Panc1 (cell line): ENCODE data around the gene SLC20A1. TPM values are rescaled to one million over a fixed set of nuclear protein-coding genes. Genes with fewer than 3 reads are reported as not detected.

Source experiments
- ATAC-seq: fragments of 200-7000 bp; cut with Tn5 transposase; 2 replicates; pipeline ENCODE4 v1.9.1; 2020; ENCODE audit warnings: mild to moderate bottlenecking, moderate library complexity
- BruUV-seq: library from RNA; stranded (reverse); fragments of 400-500 nt; replicated peaks from 2 replicates; lab custom pipeline; 2021; lab: Mats Ljungman, UMichigan
- CTCF ChIA-PET: fragments of 300-600 bp; sonication (Branson Sonifier 250); formaldehyde crosslinking; loops from one replicate; lab custom pipeline; 2022; ENCODE audit warnings: antibody characterized with exemption; lab: Charles Lee
- POLR2A ChIA-PET: fragments of 300-600 bp; sonication (Branson Sonifier 250); formaldehyde crosslinking; loops from one replicate; lab custom pipeline; 2022; ENCODE audit warnings: antibody characterized with exemption; lab: Charles Lee
- DNase-seq: peaks from one replicate; pipeline ENCODE4 v3.0.0-alpha.2; 2010; ENCODE audit warnings: low read depth, low spot score
- H3K27ac ChIP-seq: 2 replicates; pipeline ENCODE4 v1.5.1; 2011; ENCODE audit warnings: mild to moderate bottlenecking, low read length, inconsistent platforms
- H3K27me3 ChIP-seq: fragments of 200-500 bp; sonication (Bioruptor generic); 2 replicates; pipeline ENCODE4 v1.6.0; 2014; ENCODE audit warnings: low read length, inconsistent platforms; ENCODE audit not compliant: control insufficient read depth, insufficient read depth
- H3K36me3 ChIP-seq: fragments of 200-500 bp; sonication (Bioruptor generic); 2 replicates; pipeline ENCODE4 v1.5.1; 2014; ENCODE audit warnings: inconsistent platforms, mild to moderate bottlenecking, low read length, moderate library complexity; ENCODE audit not compliant: control insufficient read depth, insufficient read depth
- H3K4me1 ChIP-seq: 2 replicates; pipeline ENCODE4 v1.5.1; 2011; ENCODE audit warnings: inconsistent platforms, mild to moderate bottlenecking, low read length, moderate library complexity; ENCODE audit not compliant: control insufficient read depth, insufficient read depth
- H3K4me3 ChIP-seq, 2 experiments: 2 replicates each; pipeline ENCODE4 v1.5.1; 2011 to 2012; ENCODE audit warnings: low read depth in 2 of 2, low read length in 2 of 2, mild to moderate bottlenecking in 2 of 2, inconsistent platforms in 1 of 2, moderate library complexity in 1 of 2
- H3K9me3 ChIP-seq: fragments of 200-500 bp; sonication (Bioruptor generic); 2 replicates; pipeline ENCODE4 v1.5.1; 2014; ENCODE audit warnings: low read depth, mild to moderate bottlenecking, inconsistent platforms, low read length, moderate library complexity; ENCODE audit not compliant: control insufficient read depth, insufficient read depth
- POLR2AphosphoS5 ChIP-seq: IDR thresholded peaks from 2 replicates; pipeline ENCODE4 v1.6.1; 2012; ENCODE audit warnings: mild to moderate bottlenecking, low read depth, low read length, moderate library complexity
- SIN3A ChIP-seq: IDR thresholded peaks from 2 replicates; pipeline ENCODE4 v1.6.1; 2012; ENCODE audit warnings: low read depth, mild to moderate bottlenecking, low read length, moderate library complexity, borderline replicate concordance; ENCODE audit not compliant: insufficient read depth
- TCF7L2 ChIP-seq: IDR thresholded peaks from 2 replicates; pipeline ENCODE4 v1.6.1; 2011; ENCODE audit warnings: mild to moderate bottlenecking, low read depth, low read length, inconsistent platforms
- in situ Hi-C: cut with HindIII; loops from 2 replicates; pipeline ENCODE4 v1.10.0; 2016; ENCODE audit warnings: low sequenced_read_pairs, low pct_unique_long_range_greater_than_20kb
- intact Hi-C: fragments of 100-400 bp; cut with micrococcal nuclease; formaldehyde crosslinking; loops from one replicate; pipeline ENCODE4 v1.10.0; 2022; ENCODE audit not compliant: unreplicated experiment
- total RNA-seq: library from RNA; stranded (reverse); gene quantifications from one replicate; pipeline ENCODE4 v1.2.1, GENCODE V29; 2021; ENCODE audit not compliant: unreplicated experiment
- TF ChIP-seq, protein P1 (sequence below): fragments of 450-650 bp; IDR thresholded peaks from 2 replicates; pipeline ENCODE4 v1.5.1; 2017; ENCODE audit warnings: mild to moderate bottlenecking
- TF ChIP-seq, protein P2 (sequence below), 2 experiments: IDR thresholded peaks; 2 replicates each; pipeline ENCODE4 v1.6.1; 2011 to 2012; ENCODE audit warnings: low read depth in 2 of 2, control low read depth in 1 of 2, low read length in 1 of 2, mild to moderate bottlenecking in 1 of 2, moderate library complexity in 1 of 2; ENCODE audit not compliant: insufficient read depth in 1 of 2

Gene SLC20A1
- total RNA-seq, 1 experiment from 2014 or later: 72.0 TPM

DNA sequence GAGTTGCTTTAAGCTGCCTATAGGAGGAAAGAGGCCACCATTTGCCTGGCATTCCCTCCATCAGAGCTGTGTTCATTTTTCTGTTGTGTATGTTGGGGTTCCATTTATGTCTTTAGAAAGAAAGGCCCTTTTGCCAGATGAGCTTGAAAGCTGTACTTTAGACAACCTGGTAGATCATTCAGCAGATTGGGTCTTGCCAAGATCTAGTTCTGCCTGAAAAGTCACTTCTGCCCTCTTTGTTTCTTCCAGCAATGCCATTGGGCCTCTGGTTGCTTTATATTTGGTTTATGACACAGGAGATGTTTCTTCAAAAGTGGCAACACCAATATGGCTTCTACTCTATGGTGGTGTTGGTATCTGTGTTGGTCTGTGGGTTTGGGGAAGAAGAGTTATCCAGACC, 14.4 kb downstream of the SLC20A1 start (continued):
- no peak for TF ChIP-seq TCF7L2

DNA sequence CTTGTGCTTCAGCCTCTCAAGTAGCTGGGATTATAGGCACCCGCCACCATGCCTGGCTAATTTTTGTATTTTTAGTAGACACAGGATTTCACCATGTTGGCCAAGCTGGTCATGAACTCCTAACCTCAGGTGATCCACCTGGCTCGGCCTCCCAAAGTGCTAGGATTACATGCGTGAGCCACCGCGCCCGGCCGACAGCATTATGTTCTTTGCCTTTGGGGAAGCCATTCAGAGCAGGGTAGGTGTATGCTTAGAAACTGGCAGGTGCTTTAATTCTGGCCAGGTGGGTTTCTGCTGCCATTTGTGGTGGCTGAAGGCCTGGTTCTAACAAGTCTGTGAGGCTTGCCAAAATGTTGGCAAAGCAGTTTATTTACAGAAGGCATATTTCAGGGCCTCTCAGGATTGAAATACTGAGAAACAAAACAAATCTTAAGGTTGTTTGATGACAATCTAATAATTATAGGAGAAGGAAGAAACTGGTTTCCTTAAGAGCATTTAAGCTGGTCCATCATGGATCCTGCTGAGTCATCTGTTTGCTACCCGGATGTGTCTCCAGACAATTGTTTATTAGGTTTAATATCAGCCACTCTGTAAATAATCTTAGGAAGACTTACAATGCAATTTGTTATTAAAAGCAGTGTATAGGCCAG, 16.0 kb downstream of the SLC20A1 start:
- ChIA-PET CTCF (no interaction called here), POLR2A (no interaction called here)
- TF ChIP-seq POLR2AphosphoS5 (no peak), TCF7L2 (no peak), SIN3A (no peak)
- TF ChIP-seq, protein P1, sequence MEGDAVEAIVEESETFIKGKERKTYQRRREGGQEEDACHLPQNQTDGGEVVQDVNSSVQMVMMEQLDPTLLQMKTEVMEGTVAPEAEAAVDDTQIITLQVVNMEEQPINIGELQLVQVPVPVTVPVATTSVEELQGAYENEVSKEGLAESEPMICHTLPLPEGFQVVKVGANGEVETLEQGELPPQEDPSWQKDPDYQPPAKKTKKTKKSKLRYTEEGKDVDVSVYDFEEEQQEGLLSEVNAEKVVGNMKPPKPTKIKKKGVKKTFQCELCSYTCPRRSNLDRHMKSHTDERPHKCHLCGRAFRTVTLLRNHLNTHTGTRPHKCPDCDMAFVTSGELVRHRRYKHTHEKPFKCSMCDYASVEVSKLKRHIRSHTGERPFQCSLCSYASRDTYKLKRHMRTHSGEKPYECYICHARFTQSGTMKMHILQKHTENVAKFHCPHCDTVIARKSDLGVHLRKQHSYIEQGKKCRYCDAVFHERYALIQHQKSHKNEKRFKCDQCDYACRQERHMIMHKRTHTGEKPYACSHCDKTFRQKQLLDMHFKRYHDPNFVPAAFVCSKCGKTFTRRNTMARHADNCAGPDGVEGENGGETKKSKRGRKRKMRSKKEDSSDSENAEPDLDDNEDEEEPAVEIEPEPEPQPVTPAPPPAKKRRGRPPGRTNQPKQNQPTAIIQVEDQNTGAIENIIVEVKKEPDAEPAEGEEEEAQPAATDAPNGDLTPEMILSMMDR: no peak
- TF ChIP-seq, protein P2, sequence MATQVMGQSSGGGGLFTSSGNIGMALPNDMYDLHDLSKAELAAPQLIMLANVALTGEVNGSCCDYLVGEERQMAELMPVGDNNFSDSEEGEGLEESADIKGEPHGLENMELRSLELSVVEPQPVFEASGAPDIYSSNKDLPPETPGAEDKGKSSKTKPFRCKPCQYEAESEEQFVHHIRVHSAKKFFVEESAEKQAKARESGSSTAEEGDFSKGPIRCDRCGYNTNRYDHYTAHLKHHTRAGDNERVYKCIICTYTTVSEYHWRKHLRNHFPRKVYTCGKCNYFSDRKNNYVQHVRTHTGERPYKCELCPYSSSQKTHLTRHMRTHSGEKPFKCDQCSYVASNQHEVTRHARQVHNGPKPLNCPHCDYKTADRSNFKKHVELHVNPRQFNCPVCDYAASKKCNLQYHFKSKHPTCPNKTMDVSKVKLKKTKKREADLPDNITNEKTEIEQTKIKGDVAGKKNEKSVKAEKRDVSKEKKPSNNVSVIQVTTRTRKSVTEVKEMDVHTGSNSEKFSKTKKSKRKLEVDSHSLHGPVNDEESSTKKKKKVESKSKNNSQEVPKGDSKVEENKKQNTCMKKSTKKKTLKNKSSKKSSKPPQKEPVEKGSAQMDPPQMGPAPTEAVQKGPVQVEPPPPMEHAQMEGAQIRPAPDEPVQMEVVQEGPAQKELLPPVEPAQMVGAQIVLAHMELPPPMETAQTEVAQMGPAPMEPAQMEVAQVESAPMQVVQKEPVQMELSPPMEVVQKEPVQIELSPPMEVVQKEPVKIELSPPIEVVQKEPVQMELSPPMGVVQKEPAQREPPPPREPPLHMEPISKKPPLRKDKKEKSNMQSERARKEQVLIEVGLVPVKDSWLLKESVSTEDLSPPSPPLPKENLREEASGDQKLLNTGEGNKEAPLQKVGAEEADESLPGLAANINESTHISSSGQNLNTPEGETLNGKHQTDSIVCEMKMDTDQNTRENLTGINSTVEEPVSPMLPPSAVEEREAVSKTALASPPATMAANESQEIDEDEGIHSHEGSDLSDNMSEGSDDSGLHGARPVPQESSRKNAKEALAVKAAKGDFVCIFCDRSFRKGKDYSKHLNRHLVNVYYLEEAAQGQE (IDR thresholded peaks at IDR 0.05; ENCODE audit: insufficient read depth in 1 of 2, low read depth in 2 of 2, low read length in 1 of 2): no peak
- no peak overlapping the region for H3K4me3 ChIP-seq
- intact Hi-C loops: no loop called here
- DNase-seq (no peak), ATAC-seq (no peak)
- no peaks in the 10 kb centered on the region for H3K4me1 ChIP-seq
- H3K9me3 ChIP-seq: no peaks in the 10 kb centered on the region
- no peak overlapping the region for H3K27ac ChIP-seq
- no TSS peak for BruUV-seq
- in situ Hi-C loops: no loop called here
- no peaks in the 10 kb centered on the region for H3K27me3 ChIP-seq
- peaks cover 55% of the 10 kb centered on the region for H3K36me3 ChIP-seq

DNA sequence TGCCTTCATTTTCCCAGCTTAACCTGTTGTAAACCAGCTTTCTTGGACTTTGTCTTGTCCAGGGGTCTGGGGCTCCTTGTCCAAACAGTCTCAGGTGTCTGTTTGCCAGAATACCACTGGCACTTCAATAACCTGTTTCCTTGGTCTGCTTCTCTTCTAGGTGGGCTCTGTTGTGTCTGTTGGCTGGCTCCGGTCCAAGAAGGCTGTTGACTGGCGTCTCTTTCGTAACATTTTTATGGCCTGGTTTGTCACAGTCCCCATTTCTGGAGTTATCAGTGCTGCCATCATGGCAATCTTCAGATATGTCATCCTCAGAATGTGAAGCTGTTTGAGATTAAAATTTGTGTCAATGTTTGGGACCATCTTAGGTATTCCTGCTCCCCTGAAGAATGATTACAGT, 17.0 kb downstream of the SLC20A1 start:
- H3K36me3 ChIP-seq: peaks cover 45% of the 10 kb centered on the region
- TF ChIP-seq SIN3A: no peak
- no peak for TF ChIP-seq POLR2AphosphoS5
- DNase-seq: no peak
- H3K4me1 ChIP-seq: no peaks in the 10 kb centered on the region
- H3K27me3 ChIP-seq: no peaks in the 10 kb centered on the region
- CTCF ChIA-PET: no interaction called here
- no peak overlapping the region for H3K27ac ChIP-seq
- in situ Hi-C loops: no loop called here
- intact Hi-C loops: no loop called here
- BruUV-seq: no TSS peak
- no peaks in the 10 kb centered on the region for H3K9me3 ChIP-seq
- POLR2A ChIA-PET: no interaction called here
- no peak overlapping the region for H3K4me3 ChIP-seq
- ATAC-seq: no peak
